RWPE2 (cell line): ENCODE data around the gene ACKR2.

Experiments
- ATAC-seq: fragments of 200-7000 bp; cut with Tn5 transposase; 3 replicates; pipeline ENCODE4 v1.9.1; 2021; ENCODE audit warnings: low read depth
- DNase-seq: peaks from one replicate; pipeline ENCODE4 v3.0.0-alpha.2; 2020; ENCODE audit warnings: low spot score
- H3K27ac ChIP-seq: fragments of 450-650 bp; 2 replicates; pipeline ENCODE4 v1.5.1; 2017; ENCODE audit warnings: mild to moderate bottlenecking; ENCODE audit not compliant: poor library complexity, severe bottlenecking
- H3K27me3 ChIP-seq: fragments of 250-450 bp; sonication (Bioruptor Pico); 2 replicates; pipeline ENCODE4 v1.5.1; 2021; ENCODE audit warnings: mild to moderate bottlenecking, moderate library complexity; ENCODE audit not compliant: insufficient read depth, poor library complexity, severe bottlenecking
- H3K36me3 ChIP-seq: fragments of 250-450 bp; sonication (Bioruptor Pico); 2 replicates; pipeline ENCODE4 v1.5.1; 2020; ENCODE audit warnings: low read depth, mild to moderate bottlenecking, moderate library complexity
- H3K4me1 ChIP-seq: fragments of 250-450 bp; sonication (Bioruptor Pico); 2 replicates; pipeline ENCODE4 v1.5.1; 2021; ENCODE audit warnings: mild to moderate bottlenecking, moderate library complexity; ENCODE audit not compliant: insufficient read depth, poor library complexity, severe bottlenecking
- H3K4me3 ChIP-seq: fragments of 250-450 bp; sonication (Bioruptor Pico); 2 replicates; pipeline ENCODE4 v1.5.1; 2021; ENCODE audit warnings: mild to moderate bottlenecking, moderate library complexity; ENCODE audit not compliant: severe bottlenecking
- H3K9me3 ChIP-seq: fragments of 250-450 bp; sonication (Bioruptor Pico); 2 replicates; pipeline ENCODE4 v1.5.1; 2021; ENCODE audit warnings: mild to moderate bottlenecking, moderate library complexity; ENCODE audit not compliant: severe bottlenecking
- TF ChIP-seq, protein P1 (sequence below): fragments of 450-650 bp; IDR thresholded peaks from one replicate; pipeline ENCODE4 v1.5.1; 2017; ENCODE audit warnings: mild to moderate bottlenecking, moderate library complexity; ENCODE audit not compliant: poor library complexity, severe bottlenecking

Gene ACKR2

DNA sequence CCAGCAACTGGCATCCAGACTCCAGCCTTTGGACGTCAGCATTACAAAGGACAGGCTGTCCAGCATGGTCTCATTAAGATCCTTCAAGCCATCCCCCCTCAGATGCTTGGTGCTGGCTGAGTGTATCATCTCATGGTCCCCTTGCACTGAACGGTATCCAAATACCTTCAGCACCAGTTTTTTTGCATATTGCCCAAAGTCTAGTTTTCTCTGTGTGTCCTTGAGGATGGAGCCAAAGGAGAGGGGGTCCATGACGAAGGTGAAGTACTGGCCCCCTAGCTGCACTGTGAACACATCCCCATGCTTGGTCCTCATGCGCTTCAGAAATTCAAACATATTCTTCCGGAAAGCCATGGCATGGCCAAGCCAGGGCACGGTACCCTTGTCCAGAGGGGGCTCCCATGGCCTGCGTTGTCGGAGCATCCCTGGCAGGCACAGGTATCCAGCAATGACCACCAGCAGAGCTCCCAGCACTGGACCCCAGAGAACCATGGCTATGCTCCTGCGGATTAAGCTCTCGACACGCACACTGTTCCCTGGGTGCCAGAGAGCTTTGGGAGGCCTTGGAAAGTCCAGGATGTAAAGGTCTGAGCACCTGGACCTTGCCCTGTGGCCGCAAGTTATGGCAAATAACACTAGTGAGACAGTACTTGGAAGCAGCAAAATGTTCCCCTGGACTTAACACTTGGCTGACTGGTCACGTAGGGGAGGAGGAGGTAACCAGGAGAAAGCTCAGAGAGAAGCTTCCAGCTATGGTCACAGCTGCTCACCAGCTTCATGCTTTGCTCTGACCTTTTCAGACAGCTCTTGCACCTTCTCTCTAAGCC, 66.3 kb downstream of the ACKR2 start, which contains the start of gene CYP8B1:
Gene CYP8B1 (minus strand): TSS at position 555 of the 827 bp plus-strand sequence. CDS start 63 bp downstream, at position 492.
- Histone ChIP-seq H3K27me3 (no peaks in the 10 kb centered on the region), H3K9me3 (no peaks in the 10 kb centered on the region), H3K27ac (no peak within 1 kb of the TSS), H3K36me3 (no peaks in the 10 kb centered on the region), H3K4me1 (no peaks in the 10 kb centered on the region), H3K4me3 (no peak within 1 kb of the TSS)
- TF ChIP-seq, protein P1, sequence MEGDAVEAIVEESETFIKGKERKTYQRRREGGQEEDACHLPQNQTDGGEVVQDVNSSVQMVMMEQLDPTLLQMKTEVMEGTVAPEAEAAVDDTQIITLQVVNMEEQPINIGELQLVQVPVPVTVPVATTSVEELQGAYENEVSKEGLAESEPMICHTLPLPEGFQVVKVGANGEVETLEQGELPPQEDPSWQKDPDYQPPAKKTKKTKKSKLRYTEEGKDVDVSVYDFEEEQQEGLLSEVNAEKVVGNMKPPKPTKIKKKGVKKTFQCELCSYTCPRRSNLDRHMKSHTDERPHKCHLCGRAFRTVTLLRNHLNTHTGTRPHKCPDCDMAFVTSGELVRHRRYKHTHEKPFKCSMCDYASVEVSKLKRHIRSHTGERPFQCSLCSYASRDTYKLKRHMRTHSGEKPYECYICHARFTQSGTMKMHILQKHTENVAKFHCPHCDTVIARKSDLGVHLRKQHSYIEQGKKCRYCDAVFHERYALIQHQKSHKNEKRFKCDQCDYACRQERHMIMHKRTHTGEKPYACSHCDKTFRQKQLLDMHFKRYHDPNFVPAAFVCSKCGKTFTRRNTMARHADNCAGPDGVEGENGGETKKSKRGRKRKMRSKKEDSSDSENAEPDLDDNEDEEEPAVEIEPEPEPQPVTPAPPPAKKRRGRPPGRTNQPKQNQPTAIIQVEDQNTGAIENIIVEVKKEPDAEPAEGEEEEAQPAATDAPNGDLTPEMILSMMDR = no peak
- DNase-seq (no peak), ATAC-seq (no peak)

DNA sequence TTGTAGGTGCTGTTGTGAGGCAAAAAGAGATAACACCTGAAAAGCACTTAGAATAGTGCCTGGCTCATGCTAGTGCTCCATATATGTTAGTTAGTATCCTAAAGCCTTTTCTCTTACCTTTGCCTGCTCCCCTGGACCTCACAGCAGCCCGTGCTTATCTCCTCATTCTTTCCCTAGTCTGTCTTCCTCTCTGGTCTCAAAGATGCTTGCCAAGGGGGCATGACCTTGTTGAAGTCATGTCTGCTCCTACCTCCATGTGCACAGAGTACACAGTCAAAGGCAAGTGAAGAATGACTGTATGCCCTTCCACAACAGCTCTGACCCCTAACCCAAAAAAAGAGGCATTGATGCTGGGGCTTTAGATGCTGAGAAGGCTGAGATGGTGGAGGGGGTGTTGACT, 67.2 kb downstream of the ACKR2 start:
- H3K27me3 ChIP-seq = no peaks in the 10 kb centered on the region
- H3K9me3 ChIP-seq = no peaks in the 10 kb centered on the region
- ATAC-seq = no peak
- no peaks in the 10 kb centered on the region for H3K36me3 ChIP-seq
- no peak for DNase-seq
- TF ChIP-seq, protein P1 = no peak
- no peak overlapping the region for H3K27ac ChIP-seq
- no peaks in the 10 kb centered on the region for H3K4me1 ChIP-seq
- no peak overlapping the region for H3K4me3 ChIP-seq

DNA sequence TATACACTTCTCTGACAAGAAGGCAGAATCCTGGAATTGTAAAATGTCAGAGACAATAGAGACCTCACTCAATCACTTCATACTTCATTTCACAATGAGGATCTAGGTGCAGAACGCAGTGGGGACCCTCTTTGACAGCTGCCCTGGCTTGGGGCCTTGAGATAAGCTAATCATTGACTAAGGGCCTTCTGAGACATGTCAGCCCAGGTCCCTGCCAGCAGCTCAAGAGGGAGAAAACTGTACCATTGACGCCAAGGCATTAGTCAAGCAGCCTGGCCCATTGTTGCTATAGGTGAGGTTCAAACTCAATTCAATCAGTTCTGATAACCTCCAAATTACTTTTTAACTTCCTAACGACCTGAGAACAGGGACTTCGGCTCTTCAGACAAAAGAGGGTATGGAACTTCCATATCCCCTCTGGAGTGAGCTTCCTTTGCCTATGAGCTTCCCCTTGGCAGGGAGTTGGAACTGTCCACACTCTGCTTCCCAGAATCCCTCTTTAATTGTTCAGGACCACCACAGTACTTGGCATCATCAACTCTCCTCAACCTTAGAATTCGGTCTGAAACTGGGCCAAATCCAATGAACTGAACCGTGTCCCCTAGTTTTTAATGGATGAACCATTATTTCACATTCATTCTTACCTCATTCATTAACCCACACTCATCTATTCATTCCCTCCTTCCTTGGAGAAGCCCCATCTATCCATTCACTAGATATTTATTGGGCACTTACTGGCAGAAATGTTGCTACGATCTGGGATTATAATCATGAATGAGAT, 67.9 kb downstream of the ACKR2 start:
- Histone ChIP-seq H3K27ac (no peak overlapping the region), H3K4me3 (no peak overlapping the region)

DNA sequence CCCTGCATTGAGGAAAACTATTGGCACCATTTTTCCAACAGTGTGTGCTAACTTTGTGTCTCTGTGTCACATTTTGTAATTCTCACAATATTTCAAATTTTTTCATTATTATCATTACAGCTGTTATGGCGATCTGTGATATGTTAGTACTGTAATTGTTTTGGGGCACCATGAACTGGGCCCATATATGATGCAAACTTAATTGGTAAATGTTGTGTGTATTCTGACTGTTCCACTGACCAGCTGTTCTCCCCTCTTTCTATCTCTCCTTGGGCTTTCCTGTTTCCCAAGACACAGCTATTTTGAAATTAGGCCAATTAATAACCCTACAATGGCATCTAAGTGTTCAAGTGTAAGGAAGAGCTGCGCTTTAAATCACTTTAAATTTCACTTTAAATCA, 68.6 kb downstream of the ACKR2 start:
- TF ChIP-seq, protein P1 = no peak
- ATAC-seq (no peak), DNase-seq (no peak)
- H3K4me3 ChIP-seq = no peak overlapping the region
- no peaks in the 10 kb centered on the region for H3K9me3 ChIP-seq
- no peaks in the 10 kb centered on the region for H3K27me3 ChIP-seq
- no peaks in the 10 kb centered on the region for H3K36me3 ChIP-seq
- H3K27ac ChIP-seq = no peak overlapping the region
- H3K4me1 ChIP-seq = no peaks in the 10 kb centered on the region

More for the DNA sequence above, 67.9 kb downstream of the ACKR2 start:
- TF ChIP-seq, protein P1 = no peak
- Histone ChIP-seq H3K4me1 (no peaks in the 10 kb centered on the region), H3K27me3 (no peaks in the 10 kb centered on the region), H3K9me3 (no peaks in the 10 kb centered on the region), H3K36me3 (no peaks in the 10 kb centered on the region)
- DNase-seq (no peak), ATAC-seq (no peak)
